ENCODE results near the gene METTL18. TPM values are rescaled to one million over a fixed set of nuclear protein-coding genes. Genes with fewer than 3 reads are reported as not detected.

METTL18 gene
- total RNA-seq, 1 donor from 2014 or later, result 19.2 TPM

DNA sequence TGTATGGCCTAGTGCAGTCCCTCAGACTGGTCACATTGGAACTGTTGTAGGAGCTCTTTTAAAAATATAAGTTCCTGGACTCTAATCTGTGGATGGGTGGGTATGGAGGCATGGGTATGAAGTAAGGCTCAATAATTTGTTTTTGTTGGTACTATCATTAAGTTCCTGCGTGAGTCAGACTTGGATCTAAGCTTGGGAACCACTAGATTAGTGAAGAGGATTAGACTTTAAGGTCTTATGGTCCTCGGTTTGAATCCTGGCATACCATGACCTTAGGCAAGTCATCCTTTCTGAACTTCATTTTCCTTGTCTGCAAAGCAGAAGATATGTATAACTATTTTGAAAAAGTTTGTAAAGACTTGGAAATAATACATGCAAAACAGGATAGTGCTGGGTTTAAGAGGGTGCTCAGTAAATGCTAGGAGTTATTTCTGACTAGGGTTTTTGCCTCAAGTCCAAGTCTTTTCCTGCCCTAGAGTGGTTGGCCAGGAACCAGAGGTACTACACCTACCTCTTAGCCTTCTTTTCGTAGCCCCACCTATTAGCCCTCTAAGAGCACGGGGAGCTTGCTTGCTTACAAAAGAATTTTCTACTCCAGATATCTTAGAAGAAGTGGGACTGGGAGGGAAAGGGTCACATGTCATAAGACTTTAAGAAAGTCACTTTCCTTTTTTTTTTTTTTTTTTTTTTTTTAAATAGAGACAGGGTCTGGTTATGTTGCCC, 38.6 kb upstream of the METTL18 start:
- TF ChIP-seq, protein P1, sequence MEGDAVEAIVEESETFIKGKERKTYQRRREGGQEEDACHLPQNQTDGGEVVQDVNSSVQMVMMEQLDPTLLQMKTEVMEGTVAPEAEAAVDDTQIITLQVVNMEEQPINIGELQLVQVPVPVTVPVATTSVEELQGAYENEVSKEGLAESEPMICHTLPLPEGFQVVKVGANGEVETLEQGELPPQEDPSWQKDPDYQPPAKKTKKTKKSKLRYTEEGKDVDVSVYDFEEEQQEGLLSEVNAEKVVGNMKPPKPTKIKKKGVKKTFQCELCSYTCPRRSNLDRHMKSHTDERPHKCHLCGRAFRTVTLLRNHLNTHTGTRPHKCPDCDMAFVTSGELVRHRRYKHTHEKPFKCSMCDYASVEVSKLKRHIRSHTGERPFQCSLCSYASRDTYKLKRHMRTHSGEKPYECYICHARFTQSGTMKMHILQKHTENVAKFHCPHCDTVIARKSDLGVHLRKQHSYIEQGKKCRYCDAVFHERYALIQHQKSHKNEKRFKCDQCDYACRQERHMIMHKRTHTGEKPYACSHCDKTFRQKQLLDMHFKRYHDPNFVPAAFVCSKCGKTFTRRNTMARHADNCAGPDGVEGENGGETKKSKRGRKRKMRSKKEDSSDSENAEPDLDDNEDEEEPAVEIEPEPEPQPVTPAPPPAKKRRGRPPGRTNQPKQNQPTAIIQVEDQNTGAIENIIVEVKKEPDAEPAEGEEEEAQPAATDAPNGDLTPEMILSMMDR (IDR thresholded peaks at IDR 0.05), result no peak
- Histone ChIP-seq H3K27me3 (no peaks in the 10 kb centered on the region), H3K4me3 (no peak overlapping the region), H3K36me3 (peaks cover 10 to 17% of the 10 kb centered on the region in 2 donors), H3K27ac (no peak overlapping the region), H3K4me1 (no peaks in the 10 kb centered on the region), H3K9me3 (no peaks in the 10 kb centered on the region)
- no peak for DNase-seq (ENCODE audit: low spot score in 2 of 2)
- intact Hi-C loops (cut with DNase I), result no loop called here

DNA sequence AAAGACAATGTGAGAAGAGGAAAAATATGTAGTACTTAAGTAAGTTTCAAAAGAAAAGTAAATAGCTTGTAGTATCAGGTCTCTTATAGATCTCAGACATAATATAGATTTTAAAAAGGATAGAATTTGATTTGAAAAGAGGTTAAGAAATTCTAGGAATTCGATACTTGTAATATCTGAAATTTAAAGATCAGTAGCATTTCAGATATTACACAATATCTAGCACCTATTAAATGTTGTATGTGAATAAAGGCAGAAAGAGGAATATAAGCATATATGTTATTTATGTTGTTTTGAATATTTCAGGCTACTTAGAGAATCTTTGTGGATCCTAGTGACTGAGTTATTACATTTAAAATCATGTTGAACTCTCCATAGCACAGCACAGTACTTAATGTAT, 35.0 kb upstream of the METTL18 start:
- no peak overlapping the region for H3K27ac ChIP-seq
- H3K4me3 ChIP-seq, result no peak overlapping the region
- DNase-seq (ENCODE audit: low spot score in 2 of 2), result no peak
- TF ChIP-seq, protein P1 (IDR thresholded peaks at IDR 0.05), result no peak
- no peaks in the 10 kb centered on the region for H3K27me3 ChIP-seq
- no peaks in the 10 kb centered on the region for H3K4me1 ChIP-seq
- H3K9me3 ChIP-seq, result no peaks in the 10 kb centered on the region
- intact Hi-C loops (cut with DNase I), result no loop called here
- peaks cover 10 to 22% of the 10 kb centered on the region in 2 donors for H3K36me3 ChIP-seq

DNA sequence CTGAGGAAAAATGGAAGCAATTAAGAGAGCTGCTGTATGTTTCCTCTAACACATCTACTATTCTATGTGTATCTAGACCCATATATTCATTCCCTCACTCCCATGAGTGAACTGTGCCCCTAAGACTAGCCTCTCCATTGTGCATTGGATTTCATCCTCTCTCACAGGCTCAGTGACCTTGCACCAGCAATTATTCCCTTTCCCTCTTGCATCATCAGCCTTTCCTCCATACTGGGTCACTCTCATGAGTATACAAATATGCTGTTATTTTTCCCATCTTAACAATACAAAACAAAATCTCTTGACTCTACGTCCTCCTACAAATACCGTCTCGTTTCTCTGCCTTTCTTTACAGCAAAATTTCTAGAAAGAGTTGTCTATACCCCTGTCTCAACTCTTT, 29.4 kb upstream of the METTL18 start:
- Histone ChIP-seq H3K4me1 (no peaks in the 10 kb centered on the region), H3K36me3 (peaks cover 3 to 16% of the 10 kb centered on the region in 2 donors), H3K27ac (no peak overlapping the region), H3K4me3 (no peak overlapping the region), H3K9me3 (no peaks in the 10 kb centered on the region), H3K27me3 (no peaks in the 10 kb centered on the region)
- DNase-seq (ENCODE audit: low spot score in 2 of 2), result no peak
- TF ChIP-seq, protein P1 (IDR thresholded peaks at IDR 0.05), result no peak
- intact Hi-C loops (cut with DNase I), result no loop called here

DNA sequence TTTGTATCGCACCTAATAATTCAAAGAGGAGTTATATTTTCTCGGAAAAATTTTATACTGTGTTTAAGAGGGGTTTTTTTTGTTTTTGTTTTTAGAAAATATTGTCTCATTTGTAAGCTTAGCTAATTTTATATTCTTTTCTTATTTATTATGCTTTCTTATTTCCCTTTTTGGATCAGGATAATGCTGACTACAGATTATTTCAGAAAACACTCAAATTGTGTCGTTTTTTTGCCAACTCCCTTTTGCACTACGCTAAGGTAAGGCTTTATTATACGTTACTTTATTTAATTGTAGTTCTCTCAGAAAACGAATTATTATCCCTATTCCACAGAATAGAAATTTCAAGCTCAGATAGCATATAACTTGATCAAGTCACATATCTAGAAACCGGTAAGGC, 26.8 kb upstream of the METTL18 start:
- Histone ChIP-seq H3K9me3 (no peaks in the 10 kb centered on the region), H3K27ac (no peak overlapping the region), H3K4me1 (no peaks in the 10 kb centered on the region), H3K27me3 (no peaks in the 10 kb centered on the region), H3K4me3 (no peak overlapping the region), H3K36me3 (peaks cover 0 to 9% of the 10 kb centered on the region in 2 donors)
- no peak for DNase-seq (ENCODE audit: low spot score in 2 of 2)
- intact Hi-C loops (cut with DNase I), result no loop called here
- TF ChIP-seq, protein P1 (IDR thresholded peaks at IDR 0.05), result no peak

DNA sequence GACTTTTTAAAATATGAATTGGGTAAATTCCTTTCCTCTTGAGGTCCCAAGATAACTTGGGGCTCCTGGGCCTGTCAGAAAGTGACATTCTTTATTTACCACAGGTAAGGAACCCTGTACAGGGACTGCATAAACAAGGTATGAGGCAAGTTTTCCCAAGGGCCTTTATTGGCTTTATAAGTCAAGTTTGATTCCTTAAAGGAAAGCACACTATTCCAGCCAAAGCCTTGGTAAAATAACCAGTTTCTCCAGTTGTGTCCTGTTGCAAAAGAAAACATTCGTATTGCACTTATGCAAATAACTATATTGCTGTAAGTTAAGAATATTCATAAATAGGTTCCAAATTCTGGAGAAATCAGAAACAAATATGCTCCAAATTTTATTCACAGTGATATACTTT, 21.9 kb upstream of the METTL18 start:
- Histone ChIP-seq H3K27ac (no peak overlapping the region), H3K36me3 (no peaks in the 10 kb centered on the region), H3K4me3 (no peak overlapping the region), H3K4me1 (no peaks in the 10 kb centered on the region), H3K9me3 (no peaks in the 10 kb centered on the region), H3K27me3 (no peaks in the 10 kb centered on the region)
- DNase-seq (ENCODE audit: low spot score in 2 of 2), result no peak
- intact Hi-C loops (cut with DNase I), result no loop called here
- TF ChIP-seq, protein P1 (IDR thresholded peaks at IDR 0.05), result no peak
